ENCODE measurements around the gene PRAC1.

The PRAC1 gene

GRCh38 chr17:48746916-48747444 lies 24.7 kb upstream of the PRAC1 start:
- Histone ChIP-seq H2BK15ac (ENCODE audit: low read length) (no peak overlapping the region), H3K4me2 (ENCODE audit: insufficient read depth, low read length, poor library complexity, severe bottlenecking) (no peak overlapping the region), H2BK12ac (ENCODE audit: low read length) (no peak overlapping the region), H2AK5ac (ENCODE audit: low read depth, low read length) (no peak overlapping the region), H3K79me1 (ENCODE audit: low read depth, low read length) (no peaks in the 10 kb centered on the region), H4K8ac (ENCODE audit: low read depth, low read length) (no peak overlapping the region), H3K4me1 (ENCODE audit: control insufficient read depth in 2 of 2, insufficient read depth in 1 of 2, low read depth in 1 of 2, low read length in 2 of 2) (no peaks in the 10 kb centered on the region), H3K27me3 (ENCODE audit: control insufficient read depth in 3 of 3, insufficient read depth in 3 of 3, low read depth in 1 of 3, low read length in 3 of 3) (peaks cover 42 to 100% (median 89%) of the 10 kb centered on the region in 3 experiments), H3K9ac (ENCODE audit: low read depth, low read length, poor library complexity) (no peak overlapping the region), H3K4me3 (ENCODE audit: low read length in 2 of 2) (no peak overlapping the region), H3K18ac (ENCODE audit: low read length) (no peak overlapping the region), H4K91ac (ENCODE audit: low read depth, low read length, poor library complexity) (no peak overlapping the region), H2BK5ac (ENCODE audit: low read length) (no peak overlapping the region), H3K14ac (ENCODE audit: low read length) (no peak overlapping the region), H2BK120ac (ENCODE audit: low read depth, low read length) (no peak overlapping the region), H3K9me3 (replicated peaks in 1 of 2; ENCODE audit: control insufficient read depth in 2 of 2, insufficient read depth in 1 of 2, low read depth in 1 of 2, low read length in 2 of 2) (peaks cover 0 to 7% of the 10 kb centered on the region in 2 donors), H3K4ac (ENCODE audit: low read length) (no peak overlapping the region), H2AFZ (ENCODE audit: low read length) (peak overlapping the region; percentile 30), H3K23ac (ENCODE audit: low read depth, low read length, poor library complexity) (peak overlapping the region; percentile 13), H3K36me3 (replicated peaks in 1 of 2; ENCODE audit: control insufficient read depth in 2 of 2, insufficient read depth in 2 of 2, low read length in 2 of 2) (no peaks in the 10 kb centered on the region), H3K27ac (replicated peaks; ENCODE audit: low read length) (no peak overlapping the region)
- WGBS, 2 donors (ENCODE audit: extremely low coverage in 2 of 2, insufficient read length in 2 of 2, insufficient replicate concordance in 1 of 2), result no CpG with 5 or more reads among the region's 21 CpGs
- no peak for DNase-seq (ENCODE audit: low spot score)

- no peak overlapping the region for H3K4ac ChIP-seq (ENCODE audit: low read length)
- H2BK120ac ChIP-seq (ENCODE audit: low read depth, low read length), result no peak overlapping the region
- no peak overlapping the region for H2BK5ac ChIP-seq (ENCODE audit: low read length)
- H3K23ac ChIP-seq (ENCODE audit: low read depth, low read length, poor library complexity), result no peak overlapping the region
- no peak overlapping the region for H3K4me2 ChIP-seq (ENCODE audit: insufficient read depth, low read length, poor library complexity, severe bottlenecking)
- H3K27me3 ChIP-seq (ENCODE audit: control insufficient read depth in 3 of 3, insufficient read depth in 3 of 3, low read depth in 1 of 3, low read length in 3 of 3), result peaks cover 36 to 99% (median 88%) of the 10 kb centered on the region in 3 experiments
- no peaks in the 10 kb centered on the region for H3K36me3 ChIP-seq (replicated peaks in 1 of 2; ENCODE audit: control insufficient read depth in 2 of 2, insufficient read depth in 2 of 2, low read length in 2 of 2)
- peaks cover 0 to 7% of the 10 kb centered on the region in 2 donors for H3K9me3 ChIP-seq (replicated peaks in 1 of 2; ENCODE audit: control insufficient read depth in 2 of 2, insufficient read depth in 1 of 2, low read depth in 1 of 2, low read length in 2 of 2)
- H2BK12ac ChIP-seq (ENCODE audit: low read length), result no peak overlapping the region
- no peak overlapping the region for H3K9ac ChIP-seq (ENCODE audit: low read depth, low read length, poor library complexity)
- H4K8ac ChIP-seq (ENCODE audit: low read depth, low read length), result no peak overlapping the region
- no peak overlapping the region for H3K27ac ChIP-seq (replicated peaks; ENCODE audit: low read length)
- DNase-seq (ENCODE audit: low spot score), result no peak
- no peak overlapping the region for H2BK15ac ChIP-seq (ENCODE audit: low read length)
- no peaks in the 10 kb centered on the region for H3K4me1 ChIP-seq (ENCODE audit: control insufficient read depth in 2 of 2, insufficient read depth in 1 of 2, low read depth in 1 of 2, low read length in 2 of 2)
- H2AK5ac ChIP-seq (ENCODE audit: low read depth, low read length), result no peak overlapping the region
- H3K18ac ChIP-seq (ENCODE audit: low read length), result no peak overlapping the region
- no peak overlapping the region for H3K4me3 ChIP-seq (ENCODE audit: low read length in 2 of 2)
- H3K14ac ChIP-seq (ENCODE audit: low read length), result no peak overlapping the region
- H3K79me1 ChIP-seq (ENCODE audit: low read depth, low read length), result no peaks in the 10 kb centered on the region
- no peak overlapping the region for H2AFZ ChIP-seq (ENCODE audit: low read length)
- no peak overlapping the region for H4K91ac ChIP-seq (ENCODE audit: low read depth, low read length, poor library complexity)
- WGBS, 2 donors (ENCODE audit: extremely low coverage in 2 of 2, insufficient read length in 2 of 2, insufficient replicate concordance in 1 of 2), result no CpG with 5 or more reads among the region's 12 CpGs
Measured at GRCh38 chr17:48745381-48746275, 23.3 kb upstream of the PRAC1 start.

DNA sequence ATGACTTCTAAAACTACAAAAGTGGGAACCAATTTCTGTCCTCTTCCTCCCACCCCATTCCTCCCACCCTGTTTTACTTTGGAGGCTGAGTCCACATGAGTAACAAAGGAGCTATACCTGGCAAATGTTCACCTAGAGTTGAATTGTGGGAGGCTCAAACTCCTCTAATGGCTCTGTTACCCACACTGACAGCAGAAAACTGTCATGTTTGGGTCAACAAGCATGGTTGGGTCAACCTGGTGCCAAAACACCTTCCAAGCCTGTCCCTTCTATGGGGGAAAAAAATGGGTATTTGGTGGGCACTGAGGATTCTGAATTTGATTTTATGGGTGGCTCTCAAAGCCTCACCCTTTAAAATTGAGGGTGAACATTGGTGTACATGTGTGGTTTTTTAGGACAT lies 18.2 kb upstream of the PRAC1 start:
- DNase-seq (ENCODE audit: low spot score), result no peak
- Histone ChIP-seq H3K9ac (ENCODE audit: low read depth, low read length, poor library complexity) (no peak overlapping the region), H3K18ac (ENCODE audit: low read length) (no peak overlapping the region), H3K4me1 (ENCODE audit: control insufficient read depth in 2 of 2, insufficient read depth in 1 of 2, low read depth in 1 of 2, low read length in 2 of 2) (no peaks in the 10 kb centered on the region), H3K27me3 (ENCODE audit: control insufficient read depth in 3 of 3, insufficient read depth in 3 of 3, low read depth in 1 of 3, low read length in 3 of 3) (peaks cover 32 to 97% (median 93%) of the 10 kb centered on the region in 3 experiments), H3K9me3 (replicated peaks in 1 of 2; ENCODE audit: control insufficient read depth in 2 of 2, insufficient read depth in 1 of 2, low read depth in 1 of 2, low read length in 2 of 2) (peaks cover 0 to 5% of the 10 kb centered on the region in 2 donors), H3K14ac (ENCODE audit: low read length) (no peak overlapping the region), H3K27ac (replicated peaks; ENCODE audit: low read length) (no peak overlapping the region), H2BK12ac (ENCODE audit: low read length) (no peak overlapping the region), H4K8ac (ENCODE audit: low read depth, low read length) (no peak overlapping the region), H2BK15ac (ENCODE audit: low read length) (no peak overlapping the region), H3K4ac (ENCODE audit: low read length) (no peak overlapping the region), H3K36me3 (replicated peaks in 1 of 2; ENCODE audit: control insufficient read depth in 2 of 2, insufficient read depth in 2 of 2, low read length in 2 of 2) (no peaks in the 10 kb centered on the region), H3K4me3 (ENCODE audit: low read length in 2 of 2) (no peak overlapping the region), H2AK5ac (ENCODE audit: low read depth, low read length) (no peak overlapping the region), H2AFZ (ENCODE audit: low read length) (no peak overlapping the region), H4K91ac (ENCODE audit: low read depth, low read length, poor library complexity) (no peak overlapping the region), H3K79me1 (ENCODE audit: low read depth, low read length) (no peaks in the 10 kb centered on the region), H3K23ac (ENCODE audit: low read depth, low read length, poor library complexity) (no peak overlapping the region), H2BK120ac (ENCODE audit: low read depth, low read length) (no peak overlapping the region), H3K4me2 (ENCODE audit: insufficient read depth, low read length, poor library complexity, severe bottlenecking) (no peak overlapping the region), H2BK5ac (ENCODE audit: low read length) (no peak overlapping the region)

DNA sequence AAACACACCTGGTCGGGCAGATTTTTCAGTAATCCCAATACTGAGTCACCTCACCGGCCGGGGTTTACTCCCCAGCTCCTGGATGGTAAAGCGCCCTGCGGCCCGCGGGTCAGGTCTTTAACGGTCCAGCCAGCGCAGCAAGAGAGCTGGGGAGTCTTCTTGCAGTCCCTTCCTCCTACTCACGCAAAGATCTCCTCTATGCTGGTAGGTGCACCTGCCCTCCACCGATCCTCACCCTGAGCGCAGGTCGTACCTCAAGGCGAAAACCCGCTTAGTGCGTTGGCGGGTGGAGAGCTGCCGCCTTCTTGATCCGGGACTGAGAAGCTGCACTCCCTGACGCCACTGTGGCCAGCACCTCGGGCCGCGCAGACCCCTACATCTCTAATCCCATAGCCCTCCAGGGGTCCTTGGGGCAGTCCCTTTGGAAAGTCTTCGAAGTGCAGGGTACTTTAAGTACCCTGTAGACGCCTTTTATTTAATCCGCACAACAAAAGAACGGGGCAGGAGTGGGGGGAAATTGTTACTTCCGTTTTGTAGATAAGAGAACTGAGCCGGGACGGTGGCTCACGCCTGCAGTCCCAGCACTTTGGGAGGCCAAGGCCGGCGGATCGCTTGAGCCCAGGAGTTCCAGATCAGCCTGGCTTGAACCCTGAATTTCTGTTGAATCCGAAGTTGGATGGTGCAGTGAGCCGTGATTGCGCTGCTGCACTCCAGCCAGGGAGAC lies 16.6 kb upstream of the PRAC1 start:
- H3K79me1 ChIP-seq (ENCODE audit: low read depth, low read length), result no peaks in the 10 kb centered on the region
- no peak overlapping the region for H3K4ac ChIP-seq (ENCODE audit: low read length)
- no peak overlapping the region for H3K4me3 ChIP-seq (ENCODE audit: low read length in 2 of 2)
- no peak for DNase-seq (ENCODE audit: low spot score)
- no peaks in the 10 kb centered on the region for H3K36me3 ChIP-seq (replicated peaks in 1 of 2; ENCODE audit: control insufficient read depth in 2 of 2, insufficient read depth in 2 of 2, low read length in 2 of 2)
- H2AK5ac ChIP-seq (ENCODE audit: low read depth, low read length), result no peak overlapping the region
- no peak overlapping the region for H2AFZ ChIP-seq (ENCODE audit: low read length)
- H3K18ac ChIP-seq (ENCODE audit: low read length), result no peak overlapping the region
- no peak overlapping the region for H3K4me2 ChIP-seq (ENCODE audit: insufficient read depth, low read length, poor library complexity, severe bottlenecking)
- peak overlapping the region; percentile 38 for H3K23ac ChIP-seq (ENCODE audit: low read depth, low read length, poor library complexity)
- H2BK12ac ChIP-seq (ENCODE audit: low read length), result no peak overlapping the region
- no peak overlapping the region for H2BK15ac ChIP-seq (ENCODE audit: low read length)
- peaks cover 29 to 97% (median 94%) of the 10 kb centered on the region in 3 experiments for H3K27me3 ChIP-seq (ENCODE audit: control insufficient read depth in 3 of 3, insufficient read depth in 3 of 3, low read depth in 1 of 3, low read length in 3 of 3)
- H4K91ac ChIP-seq (ENCODE audit: low read depth, low read length, poor library complexity), result no peak overlapping the region
- H3K9ac ChIP-seq (ENCODE audit: low read depth, low read length, poor library complexity), result no peak overlapping the region
- no peak overlapping the region for H3K27ac ChIP-seq (replicated peaks; ENCODE audit: low read length)
- H4K8ac ChIP-seq (ENCODE audit: low read depth, low read length), result no peak overlapping the region
- H2BK120ac ChIP-seq (ENCODE audit: low read depth, low read length), result no peak overlapping the region
- no peak overlapping the region for H2BK5ac ChIP-seq (ENCODE audit: low read length)
- H3K9me3 ChIP-seq (replicated peaks in 1 of 2; ENCODE audit: control insufficient read depth in 2 of 2, insufficient read depth in 1 of 2, low read depth in 1 of 2, low read length in 2 of 2), result peaks cover 0 to 5% of the 10 kb centered on the region in 2 donors
- WGBS, 2 donors (ENCODE audit: extremely low coverage in 2 of 2, insufficient read length in 2 of 2, insufficient replicate concordance in 1 of 2), result no CpG with 5 or more reads among the region's 37 CpGs
- H3K4me1 ChIP-seq (ENCODE audit: control insufficient read depth in 2 of 2, insufficient read depth in 1 of 2, low read depth in 1 of 2, low read length in 2 of 2), result no peaks in the 10 kb centered on the region
- H3K14ac ChIP-seq (ENCODE audit: low read length), result no peak overlapping the region
